ENCODE measurements around the gene SULT2B1. TPM values are rescaled to one million over a fixed set of nuclear protein-coding genes. Genes with fewer than 3 reads are reported as not detected.

The SULT2B1 gene
- total RNA-seq, 1 donor from 2014 or later = not detected

GRCh38 chr19:48644839-48645619, 93.1 kb downstream of the SULT2B1 start:
- DNase-seq (ENCODE audit: low spot score, unreplicated experiment) = no peak
- Mint-ChIP-seq H3K4me3 (ENCODE audit: low read depth) (peak overlapping the region; percentile 71), H3K4me1 (ENCODE audit: low read depth) (peaks cover 7% of the 10 kb centered on the region), H3K27ac (no peak overlapping the region), H3K9me3 (ENCODE audit: low read depth) (no peaks in the 10 kb centered on the region), H3K36me3 (ENCODE audit: insufficient read depth) (no peaks in the 10 kb centered on the region), H3K27me3 (peaks cover 16% of the 10 kb centered on the region)
- no peak for TF ChIP-seq CTCF (IDR thresholded peaks at IDR 0.05; ENCODE audit: unreplicated experiment)

- Mint-ChIP-seq H3K27ac (peak overlapping the region; percentile 14), H3K4me1 (ENCODE audit: low read depth) (peaks cover 7% of the 10 kb centered on the region), H3K4me3 (ENCODE audit: low read depth) (peak overlapping the region; percentile 71), H3K36me3 (ENCODE audit: insufficient read depth) (no peaks in the 10 kb centered on the region), H3K27me3 (peaks cover 15% of the 10 kb centered on the region), H3K9me3 (ENCODE audit: low read depth) (no peaks in the 10 kb centered on the region)
- TF ChIP-seq CTCF (IDR thresholded peaks at IDR 0.05; ENCODE audit: unreplicated experiment) = no peak
- DNase-seq (ENCODE audit: low spot score, unreplicated experiment) = no peak
Observed at GRCh38 chr19:48645620-48646000, 93.6 kb downstream of the SULT2B1 start.

GRCh38 chr19:48646001-48646721, 94.2 kb downstream of the SULT2B1 start, which contains the start of gene CA11:
Gene CA11 (minus strand): TSS chr19:48646187. CDS start chr19:48645632, 555 bp downstream.
- peak; percentile 79 for TF ChIP-seq CTCF (IDR thresholded peaks at IDR 0.05; ENCODE audit: unreplicated experiment)
- H3K36me3 Mint-ChIP-seq (ENCODE audit: insufficient read depth) = no peaks in the 10 kb centered on the region
- H3K27ac Mint-ChIP-seq = peak within 1 kb of the TSS; percentile 14
- H3K4me3 Mint-ChIP-seq (ENCODE audit: low read depth) = peak within 1 kb of the TSS; percentile 71
- H3K4me1 Mint-ChIP-seq (ENCODE audit: low read depth) = peaks cover 7% of the 10 kb centered on the region
- peaks cover 3% of the 10 kb centered on the region for H3K9me3 Mint-ChIP-seq (ENCODE audit: low read depth)
- H3K27me3 Mint-ChIP-seq = peaks cover 15% of the 10 kb centered on the region
- DNase-seq (ENCODE audit: low spot score, unreplicated experiment) = peak; percentile 92

GRCh38 chr19:48646722-48647216, 94.8 kb downstream of the SULT2B1 start:
- DNase-seq (ENCODE audit: low spot score, unreplicated experiment) = no peak
- Mint-ChIP-seq H3K4me3 (ENCODE audit: low read depth) (no peak overlapping the region), H3K27ac (no peak overlapping the region), H3K9me3 (ENCODE audit: low read depth) (peaks cover 4% of the 10 kb centered on the region), H3K27me3 (peaks cover 12% of the 10 kb centered on the region), H3K36me3 (ENCODE audit: insufficient read depth) (no peaks in the 10 kb centered on the region), H3K4me1 (ENCODE audit: low read depth) (peaks cover 7% of the 10 kb centered on the region)
- TF ChIP-seq CTCF (IDR thresholded peaks at IDR 0.05; ENCODE audit: unreplicated experiment) = no peak

- no peak overlapping the region for H3K27ac Mint-ChIP-seq
Observed at GRCh38 chr19:48648134-48648533, 96.2 kb downstream of the SULT2B1 start.

More at GRCh38 chr19:48648134-48648533, 96.2 kb downstream of the SULT2B1 start:
- Mint-ChIP-seq H3K36me3 (ENCODE audit: insufficient read depth) (no peaks in the 10 kb centered on the region), H3K9me3 (ENCODE audit: low read depth) (peaks cover 4% of the 10 kb centered on the region), H3K4me1 (ENCODE audit: low read depth) (peaks cover 7% of the 10 kb centered on the region), H3K27me3 (peaks cover 10% of the 10 kb centered on the region), H3K4me3 (ENCODE audit: low read depth) (no peak overlapping the region)
- no peak for DNase-seq (ENCODE audit: low spot score, unreplicated experiment)
- TF ChIP-seq CTCF (IDR thresholded peaks at IDR 0.05; ENCODE audit: unreplicated experiment) = no peak

All from progenitor cell of endocrine pancreas (in vitro differentiated cells).